H9 (cell line): Measurements from ENCODE around the gene MTHFS. TPM values are rescaled to one million over a fixed set of nuclear protein-coding genes. Genes with fewer than 3 reads are reported as not detected.

Source experiments
- DNase-seq: peaks from one replicate; pipeline ENCODE4 v3.0.0-alpha.2; 2017
- H2AFZ ChIP-seq: one replicate; pipeline ENCODE4 v1.6.1; 2013; ENCODE audit warnings: mild to moderate bottlenecking, low read length, control low read depth, moderate library complexity
- H2AK5ac ChIP-seq: 2 replicates; pipeline ENCODE4 v1.6.1; 2013; ENCODE audit warnings: low read length, control low read depth, mixed read lengths; ENCODE audit not compliant: insufficient read length
- H2BK120ac ChIP-seq: one replicate; pipeline ENCODE4 v1.6.1; 2013; ENCODE audit warnings: low read depth, mild to moderate bottlenecking, low read length, control low read depth, inconsistent platforms; ENCODE audit not compliant: poor library complexity, severe bottlenecking
- H2BK12ac ChIP-seq: 2 replicates; pipeline ENCODE4 v1.6.1; 2013; ENCODE audit warnings: low read length, control low read depth, mixed read lengths, low read depth; ENCODE audit not compliant: insufficient read length
- H2BK15ac ChIP-seq: 2 replicates; pipeline ENCODE4 v1.6.1; 2013; ENCODE audit warnings: low read depth, low read length, control low read depth
- H2BK20ac ChIP-seq: one replicate; pipeline ENCODE4 v1.6.1; 2013; ENCODE audit warnings: low read depth, mild to moderate bottlenecking, low read length, control low read depth, inconsistent platforms; ENCODE audit not compliant: poor library complexity, severe bottlenecking
- H2BK5ac ChIP-seq: 2 replicates; pipeline ENCODE4 v1.6.1; 2013; ENCODE audit warnings: low read length, control low read depth, mixed read lengths; ENCODE audit not compliant: insufficient read length
- H3K14ac ChIP-seq: 2 replicates; pipeline ENCODE4 v1.6.1; 2013; ENCODE audit warnings: low read length, control low read depth; ENCODE audit not compliant: insufficient read depth
- H3K18ac ChIP-seq: 2 replicates; pipeline ENCODE4 v1.6.1; 2013; ENCODE audit warnings: low read depth, mild to moderate bottlenecking, mixed read lengths, low read length, control low read depth; ENCODE audit not compliant: insufficient read length
- H3K23ac ChIP-seq: 2 replicates; pipeline ENCODE4 v1.6.1; 2013; ENCODE audit warnings: low read length, control low read depth, mixed read lengths, low read depth; ENCODE audit not compliant: insufficient read length
- H3K23me2 ChIP-seq: 2 replicates; pipeline ENCODE4 v1.6.1; 2013; ENCODE audit warnings: low read depth, mild to moderate bottlenecking, mixed read lengths, low read length, control low read depth; ENCODE audit not compliant: insufficient read length, poor library complexity, severe bottlenecking
- H3K27ac ChIP-seq: 2 replicates; pipeline ENCODE4 v1.5.1; 2013; ENCODE audit warnings: low read length, control low read depth, mixed read lengths, low read depth; ENCODE audit not compliant: insufficient read length
- H3K27me3 ChIP-seq: 2 replicates; pipeline ENCODE4 v1.6.1; 2013; ENCODE audit warnings: low read length, control low read depth, inconsistent platforms; ENCODE audit not compliant: insufficient read depth
- H3K4ac ChIP-seq: 2 replicates; pipeline ENCODE4 v1.6.1; 2013; ENCODE audit warnings: low read depth, mild to moderate bottlenecking, control low read depth, inconsistent platforms, low read length, moderate library complexity
- H3K4me1 ChIP-seq: 2 replicates; pipeline ENCODE4 v1.6.1; 2013; ENCODE audit warnings: low read length, control low read depth, inconsistent platforms; ENCODE audit not compliant: insufficient read depth
- H3K4me2 ChIP-seq: 2 replicates; pipeline ENCODE4 v1.6.1; 2013; ENCODE audit warnings: low read length, control low read depth, mixed read lengths; ENCODE audit not compliant: insufficient read length, insufficient read depth
- H3K56ac ChIP-seq: 2 replicates; pipeline ENCODE4 v1.6.1; 2013; ENCODE audit warnings: low read depth, mild to moderate bottlenecking, mixed read lengths, low read length, control low read depth; ENCODE audit not compliant: insufficient read length
- H3K79me1 ChIP-seq: 2 replicates; pipeline ENCODE4 v1.6.1; 2013; ENCODE audit warnings: low read depth, mild to moderate bottlenecking, moderate library complexity, low read length, control low read depth, inconsistent platforms; ENCODE audit not compliant: insufficient read depth, poor library complexity, severe bottlenecking
- H3K79me2 ChIP-seq: 2 replicates; pipeline ENCODE4 v1.6.1; 2013; ENCODE audit warnings: low read length, control low read depth, inconsistent platforms; ENCODE audit not compliant: insufficient read depth
- H3K9ac ChIP-seq: 2 replicates; pipeline ENCODE4 v1.6.1; 2013; ENCODE audit warnings: low read length, control low read depth, mixed read lengths; ENCODE audit not compliant: insufficient read length; ENCODE audit errors: extremely low read depth
- H3K9me3 ChIP-seq: one replicate; pipeline ENCODE4 v1.6.1; 2013; ENCODE audit warnings: low read depth, low read length, inconsistent platforms; ENCODE audit not compliant: control insufficient read depth
- H3T11ph ChIP-seq: one replicate; pipeline ENCODE4 v1.6.1; 2013; ENCODE audit warnings: mild to moderate bottlenecking, low read length, control low read depth, inconsistent platforms
- H4K20me1 ChIP-seq: one replicate; pipeline ENCODE4 v1.6.1; 2013; ENCODE audit not compliant: control insufficient read depth, insufficient read length, insufficient read depth
- H4K5ac ChIP-seq: 2 replicates; pipeline ENCODE4 v1.6.1; 2013; ENCODE audit warnings: low read depth, mild to moderate bottlenecking, mixed read lengths, low read length, control low read depth; ENCODE audit not compliant: insufficient read length
- H4K8ac ChIP-seq: replicated peaks from 2 replicates; pipeline ENCODE4 v1.6.1; 2013; ENCODE audit warnings: low read length, control low read depth, mixed read lengths, low read depth; ENCODE audit not compliant: insufficient read length
- H4K91ac ChIP-seq: 2 replicates; pipeline ENCODE4 v1.6.1; 2013; ENCODE audit warnings: low read depth, mild to moderate bottlenecking, moderate library complexity, mixed read lengths, low read length, control low read depth; ENCODE audit not compliant: insufficient read length
- H3K27ac Mint-ChIP-seq, 3 experiments: 2 replicates in 2 of 3; 3 replicates in 1 of 3; pipeline ENCODE4 v1.8.0; 2020 to 2021; ENCODE audit warnings: mixed read lengths in 3 of 3, mild to moderate bottlenecking in 1 of 3, moderate library complexity in 1 of 3
- H3K27me3 Mint-ChIP-seq: 2 replicates; pipeline ENCODE4 v1.8.0; 2021; ENCODE audit warnings: low read depth, mild to moderate bottlenecking, moderate library complexity, mixed read lengths
- H3K36me3 Mint-ChIP-seq, 3 experiments: 2 replicates in 2 of 3; 3 replicates in 1 of 3; pipeline ENCODE4 v1.8.0; 2020 to 2021; ENCODE audit warnings: low read depth in 3 of 3, mixed read lengths in 3 of 3; ENCODE audit not compliant: insufficient read depth in 1 of 3
- H3K4me1 Mint-ChIP-seq, 2 experiments: 2 replicates each; pipeline ENCODE4 v1.8.0; 2020; ENCODE audit warnings: mixed read lengths in 2 of 2
- H3K4me3 Mint-ChIP-seq, 2 experiments: 2 replicates in 1 of 2; 3 replicates in 1 of 2; pipeline ENCODE4 v1.8.0; 2020 to 2021; ENCODE audit warnings: mild to moderate bottlenecking in 2 of 2, mixed read lengths in 2 of 2, moderate library complexity in 1 of 2
- H3K9me3 Mint-ChIP-seq, 2 experiments: 2 replicates in 1 of 2; 3 replicates in 1 of 2; pipeline ENCODE4 v1.8.0; 2020; ENCODE audit warnings: mild to moderate bottlenecking in 2 of 2, mixed read lengths in 2 of 2, moderate library complexity in 1 of 2
- WGBS: extraction: QIAGEN DNeasy Blood & Tissue Kit; methylation state at CpG from one replicate; pipeline ENCODE4 v1.1.7; 2013; ENCODE audit warnings: missing lambda C conversion rate, low lambda C conversion rate, mixed read lengths; ENCODE audit not compliant: insufficient read length; ENCODE audit errors: extremely low coverage; 5-methylcytosine and 5-hydroxymethylcytosine counted together
- total RNA-seq: library from RNA; stranded (reverse); gene quantifications from 2 replicates; pipeline ENCODE4 v1.2.1, GENCODE V29; 2021
- TF ChIP-seq, protein P1 (sequence below): fragments of 200-600 bp; sonication (generic); conservative IDR thresholded peaks from 3 replicates; pipeline ENCODE4 v1.8.0; 2021; ENCODE audit warnings: antibody characterized with exemption, mild to moderate bottlenecking

MTHFS gene
- total RNA-seq, 1 experiment from 2014 or later: 36.9 TPM

DNA sequence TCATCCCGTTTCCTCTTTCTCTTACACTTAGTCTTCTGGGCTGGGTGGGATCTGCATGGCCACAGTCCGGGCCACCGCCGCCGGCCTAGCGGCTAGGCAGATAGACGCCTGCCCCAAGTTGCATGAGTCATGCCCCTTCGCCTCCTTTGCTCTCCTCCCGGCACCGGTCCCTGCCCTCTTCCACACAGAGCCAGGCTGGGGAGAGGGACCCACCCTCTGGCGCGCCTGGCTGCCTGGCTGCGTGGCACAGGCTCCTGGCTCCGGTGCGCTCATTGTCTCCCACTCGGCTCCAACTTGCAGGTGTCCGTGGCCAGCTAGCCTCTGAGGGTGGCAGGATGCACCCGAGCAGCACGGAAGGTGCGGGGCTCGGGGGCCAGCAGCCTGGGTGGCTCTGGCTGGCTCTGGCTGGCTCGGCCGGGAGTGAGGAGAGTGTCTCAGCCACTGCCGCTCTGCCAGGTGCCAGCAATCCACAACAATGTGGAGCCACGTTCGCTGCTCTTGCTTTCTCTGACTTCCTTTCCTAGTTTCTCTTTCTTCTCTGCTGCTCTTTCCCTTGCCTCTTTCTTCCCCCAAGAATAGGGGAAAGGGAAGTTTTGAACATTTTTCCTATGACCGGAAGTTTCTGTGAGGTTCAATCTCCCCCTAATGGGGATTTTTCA is 22.4 kb upstream of the MTHFS start:
- H4K5ac ChIP-seq: no peak overlapping the region
- H3K27ac Mint-ChIP-seq: peak overlapping the region in 2 of 3 experiments; percentile 6 to 96; a peak in 4 of 7 replicates
- peak; percentile 86 for DNase-seq
- H3K9me3 ChIP-seq: peaks cover 14% of the 10 kb centered on the region
- peaks cover 75% of the 10 kb centered on the region in 2 experiments for H3K9me3 Mint-ChIP-seq
- no peaks in the 10 kb centered on the region for H4K20me1 ChIP-seq
- no peaks in the 10 kb centered on the region; the same call in 1 of the 2 replicates for H3K27me3 Mint-ChIP-seq
- no peak overlapping the region for H3K14ac ChIP-seq
- H3K79me2 ChIP-seq: peaks cover 15% of the 10 kb centered on the region; the same call in 1 of the 2 replicates
- H4K8ac ChIP-seq: no peak overlapping the region
- H3K27ac ChIP-seq: peak overlapping the region; percentile 78
- H3T11ph ChIP-seq: no peak overlapping the region
- H3K4me3 Mint-ChIP-seq: peak overlapping the region in 1 of 2 experiments; percentile 37; a peak in 2 of 5 replicates
- no peak overlapping the region for H2BK120ac ChIP-seq
- peak overlapping the region; percentile 63 for H3K9ac ChIP-seq
- no peak overlapping the region for H3K18ac ChIP-seq
- H3K4ac ChIP-seq: no peak overlapping the region
- no peak overlapping the region for H2AFZ ChIP-seq
- peak overlapping the region; percentile 24 for H3K4me2 ChIP-seq
- H2BK12ac ChIP-seq: no peak overlapping the region
- H4K91ac ChIP-seq: no peak overlapping the region
- H2BK5ac ChIP-seq: no peak overlapping the region
- TF ChIP-seq, protein P1, sequence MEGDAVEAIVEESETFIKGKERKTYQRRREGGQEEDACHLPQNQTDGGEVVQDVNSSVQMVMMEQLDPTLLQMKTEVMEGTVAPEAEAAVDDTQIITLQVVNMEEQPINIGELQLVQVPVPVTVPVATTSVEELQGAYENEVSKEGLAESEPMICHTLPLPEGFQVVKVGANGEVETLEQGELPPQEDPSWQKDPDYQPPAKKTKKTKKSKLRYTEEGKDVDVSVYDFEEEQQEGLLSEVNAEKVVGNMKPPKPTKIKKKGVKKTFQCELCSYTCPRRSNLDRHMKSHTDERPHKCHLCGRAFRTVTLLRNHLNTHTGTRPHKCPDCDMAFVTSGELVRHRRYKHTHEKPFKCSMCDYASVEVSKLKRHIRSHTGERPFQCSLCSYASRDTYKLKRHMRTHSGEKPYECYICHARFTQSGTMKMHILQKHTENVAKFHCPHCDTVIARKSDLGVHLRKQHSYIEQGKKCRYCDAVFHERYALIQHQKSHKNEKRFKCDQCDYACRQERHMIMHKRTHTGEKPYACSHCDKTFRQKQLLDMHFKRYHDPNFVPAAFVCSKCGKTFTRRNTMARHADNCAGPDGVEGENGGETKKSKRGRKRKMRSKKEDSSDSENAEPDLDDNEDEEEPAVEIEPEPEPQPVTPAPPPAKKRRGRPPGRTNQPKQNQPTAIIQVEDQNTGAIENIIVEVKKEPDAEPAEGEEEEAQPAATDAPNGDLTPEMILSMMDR: no peak
- no peak overlapping the region for H2BK20ac ChIP-seq
- H3K56ac ChIP-seq: no peak overlapping the region
- H3K27me3 ChIP-seq: no peaks in the 10 kb centered on the region
- no peak overlapping the region for H3K23ac ChIP-seq
- H3K36me3 Mint-ChIP-seq: peaks cover 79 to 83% (median 80%) of the 10 kb centered on the region in 3 experiments
- no peaks in the 10 kb centered on the region for H3K79me1 ChIP-seq
- peaks cover 7% of the 10 kb centered on the region for H3K23me2 ChIP-seq
- peaks cover 11 to 20% of the 10 kb centered on the region in 2 experiments for H3K4me1 Mint-ChIP-seq
- no peak overlapping the region for H2AK5ac ChIP-seq
- WGBS: no CpG with 5 or more reads among the region's 27 CpGs
- no peak overlapping the region for H2BK15ac ChIP-seq
- no peaks in the 10 kb centered on the region for H3K4me1 ChIP-seq
